HL-60 (cell line): ENCODE results near the gene GAGE10.

Experiments used
- CTCF ChIP-seq: IDR thresholded peaks from one replicate; pipeline ENCODE4 v1.5.1; 2011; ENCODE audit warnings: low read length, control low read depth, inconsistent platforms; ENCODE audit not compliant: insufficient read depth
- POLR2AphosphoS5 ChIP-seq: IDR thresholded peaks from 2 replicates; pipeline ENCODE4 v1.6.1; 2012; ENCODE audit warnings: low read depth

GRCh38 chrX:49308604-49309269 lies 5.3 kb downstream of the GAGE10 start:
- TF ChIP-seq CTCF (no peak), POLR2AphosphoS5 (no peak)
